Endothelial cell of umbilical vein (primary cell): ENCODE measurements around the gene PPM1M. TPM values are rescaled to one million over a fixed set of nuclear protein-coding genes. Genes with fewer than 3 reads are reported as not detected.

Source experiments
- BruUV-seq: library from RNA; stranded (reverse); fragments of 400-500 nt; replicated peaks from 2 replicates; lab custom pipeline; 2021; lab: Mats Ljungman, UMichigan
- CTCF ChIA-PET: fragments of 300-600, 350-600 bp; sonication (Branson Sonifier 250); formaldehyde crosslinking; loops from one replicate; lab custom pipeline; 2021; ENCODE audit warnings: antibody characterized with exemption, inconsistent platforms; lab: Charles Lee
- POLR2A ChIA-PET: fragments of 300-600, 350-600 bp; sonication (Branson Sonifier 250); formaldehyde crosslinking; loops from one replicate; lab custom pipeline; 2021; ENCODE audit warnings: antibody characterized with exemption, inconsistent platforms; lab: Charles Lee
- DNase-seq: peaks from one replicate; pipeline ENCODE4 v3.0.0-alpha.2; 2011; ENCODE audit warnings: low read depth, low spot score
- FAIRE-seq: peaks from 2 replicates; lab custom pipeline; 2011; peaks lifted over from hg19 to GRCh38; lab: Jason Lieb, UNC
- H2AFZ ChIP-seq: 2 replicates; pipeline ENCODE4 v1.6.0; 2012; ENCODE audit warnings: low read depth, low read length, control low read depth, inconsistent platforms
- H3K27ac ChIP-seq: 2 replicates; pipeline ENCODE4 v1.5.1; 2011; ENCODE audit warnings: low read depth, mild to moderate bottlenecking, control low read depth, low read length, moderate library complexity; ENCODE audit not compliant: insufficient read depth
- H3K27me3 ChIP-seq, 2 experiments: 2 replicates each; pipeline versions ENCODE4 v1.6.0 to v1.6.1; 2011; ENCODE audit warnings: low read length in 2 of 2, mixed read lengths in 1 of 2; ENCODE audit not compliant: control insufficient read depth in 2 of 2, insufficient read depth in 2 of 2
- H3K36me3 ChIP-seq, 2 experiments: 2 replicates in 1 of 2; 3 replicates in 1 of 2; pipeline ENCODE4 v1.5.1; 2011; ENCODE audit warnings: low read length in 2 of 2, mild to moderate bottlenecking in 1 of 2, moderate library complexity in 1 of 2; ENCODE audit not compliant: control insufficient read depth in 2 of 2, insufficient read depth in 2 of 2; ENCODE audit errors: extremely low read depth in 1 of 2
- H3K4me1 ChIP-seq: 3 replicates; pipeline ENCODE4 v1.5.1; 2011; ENCODE audit warnings: mild to moderate bottlenecking, low read length; ENCODE audit not compliant: control insufficient read depth, insufficient read depth; ENCODE audit errors: extremely low read depth
- H3K4me2 ChIP-seq: 2 replicates; pipeline ENCODE4 v1.6.1; 2011; ENCODE audit warnings: low read length, control low read depth, mixed read lengths; ENCODE audit not compliant: insufficient read depth
- H3K4me3 ChIP-seq, 3 experiments: fragments of 200-600 bp in 1 of 3; sonication (generic), shearing (Covaris generic) in 1 of 3; replicated peaks in 1 of 3; 2 replicates each; pipeline ENCODE4 v1.5.1; 2011 to 2016; ENCODE audit warnings: control low read depth in 3 of 3, low read length in 3 of 3, mild to moderate bottlenecking in 2 of 3, inconsistent platforms in 1 of 3, low read depth in 1 of 3, moderate library complexity in 1 of 3; ENCODE audit not compliant: insufficient read depth in 1 of 3
- H3K79me2 ChIP-seq: 2 replicates; pipeline ENCODE4 v1.6.0; 2012; ENCODE audit warnings: low read length, inconsistent platforms; ENCODE audit not compliant: control insufficient read depth, insufficient read depth
- H3K9ac ChIP-seq: replicated peaks from 2 replicates; pipeline ENCODE3; 2011; ENCODE audit warnings: low read length, control low read depth; ENCODE audit not compliant: insufficient read depth; ENCODE audit errors: extremely low read depth
- H3K9me1 ChIP-seq: replicated peaks from 3 replicates; pipeline ENCODE4 v1.6.0; 2011; ENCODE audit warnings: mild to moderate bottlenecking, low read length; ENCODE audit not compliant: control insufficient read depth, insufficient read depth; ENCODE audit errors: extremely low read depth
- H3K9me3 ChIP-seq: replicated peaks from 2 replicates; pipeline ENCODE4 v1.5.1; 2012; ENCODE audit warnings: low read length, inconsistent platforms; ENCODE audit not compliant: control insufficient read depth, insufficient read depth
- H4K20me1 ChIP-seq: replicated peaks from 2 replicates; pipeline ENCODE3; 2011; ENCODE audit warnings: mild to moderate bottlenecking, low read length; ENCODE audit not compliant: control insufficient read depth, insufficient read depth; ENCODE audit errors: extremely low read depth
- CTCF ChIP-seq, 2 donors: IDR thresholded peaks; 1 replicate in 1 of 2; 2 replicates in 1 of 2; pipeline ENCODE4 v1.5.1; 2011; ENCODE audit warnings: low read length in 2 of 2, mild to moderate bottlenecking in 2 of 2, moderate library complexity in 2 of 2, control low read depth in 1 of 2, inconsistent platforms in 1 of 2, low read depth in 1 of 2; ENCODE audit not compliant: insufficient read depth in 1 of 2; ENCODE audit errors: extremely low read depth in 1 of 2
- EZH2 ChIP-seq: IDR thresholded peaks from 2 replicates; pipeline ENCODE4 v1.6.1; 2012; ENCODE audit warnings: borderline replicate concordance, low read depth, mild to moderate bottlenecking, moderate library complexity, low read length, inconsistent platforms; ENCODE audit not compliant: severe bottlenecking
- FOS ChIP-seq: IDR thresholded peaks from 2 replicates; pipeline ENCODE4 v1.6.1; 2011; ENCODE audit warnings: mild to moderate bottlenecking, low read length, moderate library complexity, borderline replicate concordance; ENCODE audit not compliant: insufficient read depth
- GATA2 ChIP-seq: IDR thresholded peaks from 2 replicates; pipeline ENCODE4 v1.7.0; 2011; ENCODE audit warnings: low read depth, mild to moderate bottlenecking, moderate library complexity, mixed read lengths, low read length; ENCODE audit not compliant: insufficient read length, insufficient read depth
- JUN ChIP-seq: IDR thresholded peaks from 2 replicates; pipeline ENCODE4 v1.6.1; 2011; ENCODE audit warnings: borderline replicate concordance, low read depth; ENCODE audit not compliant: insufficient read length, insufficient read depth
- MYC ChIP-seq: IDR thresholded peaks from one replicate; pipeline ENCODE4 v1.6.1; 2011; ENCODE audit warnings: mild to moderate bottlenecking, low read depth, low read length
- POLR2A ChIP-seq: IDR thresholded peaks from 2 replicates; pipeline ENCODE4 v1.6.1; 2012; ENCODE audit warnings: low read depth, mild to moderate bottlenecking, control low read depth, low read length
- POLR2AphosphoS5 ChIP-seq: IDR thresholded peaks from 2 replicates; pipeline ENCODE4 v1.6.1; 2012; ENCODE audit warnings: low read depth, mild to moderate bottlenecking, control low read depth, low read length, moderate library complexity; ENCODE audit not compliant: insufficient read depth
- dilution Hi-C: fragments of 300-500 bp; cut with MboI; formaldehyde crosslinking; loops from one replicate; pipeline ENCODE4 v1.15.0; 2019; ENCODE audit warnings: low sequenced_read_pairs; ENCODE audit not compliant: extremely low pct_ligation_motif_present
- intact Hi-C: fragments of 100-400 bp; cut with micrococcal nuclease; formaldehyde crosslinking; loops from one replicate; pipeline ENCODE4 v1.10.0; 2022
- polyA plus RNA-seq, 4 experiments: library from polyadenylated mRNA; depleted of rRNA in 3 of 4; stranded (reverse) in 3 of 4; unstranded in 1 of 4; fragments of >200 nt; gene quantifications; 2 replicates each; pipeline versions ENCODE4 v1.2.1 to v1.2.3, GENCODE V29; 2011 to 2012; ENCODE audit warnings: missing spikeins in 1 of 4
- total RNA-seq: library from RNA; stranded (reverse); gene quantifications from 2 replicates; pipeline ENCODE4 v1.2.3, GENCODE V29; 2021
- TF ChIP-seq, protein P1 (sequence below): IDR thresholded peaks from 2 replicates; pipeline ENCODE4 v1.6.1; 2011; ENCODE audit not compliant: insufficient read depth, insufficient read length

Gene PPM1M
- total and polyA plus RNA-seq, 2 donors (not counting 3 experiments of a cell fraction or from before 2014, with no cell fraction given) = 13.7 to 19.4 TPM

DNA sequence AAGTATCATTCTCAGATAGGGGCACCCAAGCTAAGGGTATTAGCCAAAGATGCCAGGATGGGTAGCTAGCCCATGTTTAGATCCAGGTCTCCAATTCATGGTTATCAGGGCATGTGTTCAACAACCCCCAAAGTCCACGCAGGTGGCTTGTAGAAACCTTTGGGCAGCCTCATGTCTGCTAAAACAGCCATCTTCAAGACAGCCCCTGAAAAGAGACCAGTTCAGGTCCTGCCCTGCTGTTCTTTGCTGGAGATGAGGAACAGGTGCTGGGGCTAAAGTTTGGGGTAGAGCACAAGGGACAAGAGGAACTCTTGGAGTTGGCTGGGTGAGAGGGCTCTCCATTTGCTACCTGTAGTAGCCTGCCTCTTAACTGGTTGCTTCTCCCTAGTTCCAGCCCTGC is 4.6 kb downstream of the PPM1M start:
- FAIRE-seq = no peak
- Histone ChIP-seq H3K4me3 (no peak overlapping the region), H3K9ac (no peak overlapping the region), H3K4me1 (peaks cover 13% of the 10 kb centered on the region), H3K9me1 (no peaks in the 10 kb centered on the region), H3K36me3 (peaks cover 0 to 22% of the 10 kb centered on the region in 2 experiments), H2AFZ (no peak overlapping the region), H3K4me2 (no peak overlapping the region), H3K27me3 (no peaks in the 10 kb centered on the region), H3K9me3 (no peaks in the 10 kb centered on the region), H4K20me1 (no peaks in the 10 kb centered on the region), H3K79me2 (no peaks in the 10 kb centered on the region), H3K27ac (no peak overlapping the region)
- TF ChIP-seq JUN (no peak), CTCF (IDR thresholded peaks at IDR 0.05; ENCODE audit: extremely low read depth in 1 of 2, insufficient read depth in 1 of 2, low read depth in 1 of 2, low read length in 2 of 2) (no peak), FOS (no peak), POLR2AphosphoS5 (no peak), POLR2A (no peak), GATA2 (no peak), MYC (no peak), EZH2 (no peak)
- TF ChIP-seq, protein P1, sequence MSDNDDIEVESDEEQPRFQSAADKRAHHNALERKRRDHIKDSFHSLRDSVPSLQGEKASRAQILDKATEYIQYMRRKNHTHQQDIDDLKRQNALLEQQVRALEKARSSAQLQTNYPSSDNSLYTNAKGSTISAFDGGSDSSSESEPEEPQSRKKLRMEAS = no peak
- dilution Hi-C loops = no loop called here
- ChIA-PET CTCF (interaction anchor here (1.2 to 2.4 kb wide), 3 partner anchors 11 to 30 kb away, joined by 3 to 12 read pairs (median 10); partner anchors contain the start of gene TWF2), POLR2A (no interaction called here)
- no TSS peak for BruUV-seq
- intact Hi-C loops = no loop called here
- no peak for DNase-seq
